Measurements from ENCODE around the gene CASQ2. TPM values are rescaled to one million over a fixed set of nuclear protein-coding genes. Genes with fewer than 3 reads are reported as not detected.

The CASQ2 gene
- not detected in 2 replicates for total RNA-seq

DNA sequence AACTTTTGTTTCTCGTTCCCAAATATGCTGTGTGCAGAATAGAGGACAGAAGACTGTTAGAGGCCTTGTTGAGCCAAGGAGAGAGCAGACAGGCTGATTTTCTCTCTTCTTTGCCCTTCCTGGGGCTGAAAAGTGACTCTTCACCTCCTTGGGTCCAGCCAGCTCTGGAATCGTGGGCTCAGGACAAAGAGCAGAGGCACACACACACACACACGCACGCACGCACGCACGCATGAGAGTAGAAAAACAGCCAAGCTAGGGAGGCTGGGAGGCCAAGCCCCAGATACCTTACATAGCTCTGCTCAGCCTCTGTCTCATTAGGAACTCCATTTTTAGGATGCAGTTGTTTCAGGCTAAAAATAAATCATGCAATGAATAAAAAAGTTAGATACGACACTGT is at the start of gene CASQ2:
CASQ2 (minus strand) TSS at position 166 of the 400 bp plus-strand sequence. CDS start 173 bp downstream, outside the sequence.

Other genes starting within 250 kb of the CASQ2 start
- 18.2 and 19.6 TPM in 2 replicates for gene VANGL1, start 126.7 kb downstream of the CASQ2 start, total RNA-seq
- gene NHLH2, start 72.4 kb upstream of the CASQ2 start, total RNA-seq, result not detected in 2 replicates
- gene SLC22A15, start 207.8 kb upstream of the CASQ2 start, total RNA-seq, result 10.5 and 19.5 TPM in 2 replicates

Measured in articular chondrocyte of knee joint (primary cell).